RPMI8226 (cell line): ENCODE results near the gene PON1.

Experiments
- DNase-seq: peaks from one replicate; pipeline ENCODE4 v3.0.0-alpha.2; 2015

Gene PON1

DNA sequence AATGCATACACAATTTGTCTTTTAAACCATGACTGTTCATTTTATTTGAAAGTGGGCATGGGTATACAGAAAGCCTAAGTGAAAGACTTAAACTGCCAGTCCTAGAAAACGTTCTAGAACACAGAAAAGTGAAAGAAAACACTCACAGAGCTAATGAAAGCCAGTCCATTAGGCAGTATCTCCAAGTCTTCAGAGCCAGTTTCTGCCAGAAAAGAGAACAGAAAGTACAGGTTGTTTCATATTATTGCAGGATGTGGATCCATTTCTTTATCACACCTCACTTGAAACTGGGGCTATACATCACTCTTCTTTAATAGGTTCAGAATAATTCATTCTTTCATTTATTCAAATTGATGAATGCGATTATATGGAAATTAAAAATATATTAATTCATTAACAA lies 7.7 kb downstream of the PON1 start:
- DNase-seq: peak; percentile 58

DNA sequence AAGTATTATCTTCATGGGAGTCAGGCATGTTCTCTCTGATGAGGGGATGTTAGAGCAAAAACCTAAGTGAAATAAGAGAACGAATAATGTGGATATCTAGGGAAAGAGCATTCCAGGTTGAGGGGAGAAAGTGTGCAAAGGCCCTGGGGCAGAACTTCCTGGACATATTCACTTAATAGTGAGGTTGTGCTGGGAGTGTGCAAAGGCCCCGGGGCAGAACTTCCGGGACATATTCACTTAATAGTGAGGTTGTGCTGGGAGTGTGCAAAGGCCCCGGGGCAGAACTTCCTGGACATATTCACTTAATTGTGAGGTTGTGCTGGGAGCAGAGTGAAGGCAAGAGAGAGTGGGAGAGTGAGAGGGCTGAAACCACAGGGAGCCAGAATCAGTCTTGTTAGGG lies 11.8 kb downstream of the PON1 start:
- DNase-seq: no peak

DNA sequence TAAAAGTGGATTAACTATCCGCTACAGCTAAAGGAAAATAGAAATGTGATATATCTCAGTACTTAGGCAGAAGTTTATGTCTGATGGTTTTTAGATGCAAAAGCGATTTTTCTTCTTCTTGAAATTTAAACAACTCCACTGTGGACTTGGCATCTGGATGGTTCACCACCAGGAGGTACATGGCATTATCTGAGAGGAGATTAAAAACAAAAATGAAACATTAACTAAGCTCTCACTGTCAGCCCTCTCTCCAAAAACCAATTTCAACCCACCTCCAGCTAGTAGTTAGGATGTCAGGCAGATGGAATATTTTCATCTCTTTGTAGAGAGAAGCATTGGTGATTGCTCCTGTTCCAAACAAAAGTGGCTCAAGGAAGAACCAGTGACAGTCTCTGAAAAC lies 12.9 kb downstream of the PON1 start:
- no peak for DNase-seq

DNA sequence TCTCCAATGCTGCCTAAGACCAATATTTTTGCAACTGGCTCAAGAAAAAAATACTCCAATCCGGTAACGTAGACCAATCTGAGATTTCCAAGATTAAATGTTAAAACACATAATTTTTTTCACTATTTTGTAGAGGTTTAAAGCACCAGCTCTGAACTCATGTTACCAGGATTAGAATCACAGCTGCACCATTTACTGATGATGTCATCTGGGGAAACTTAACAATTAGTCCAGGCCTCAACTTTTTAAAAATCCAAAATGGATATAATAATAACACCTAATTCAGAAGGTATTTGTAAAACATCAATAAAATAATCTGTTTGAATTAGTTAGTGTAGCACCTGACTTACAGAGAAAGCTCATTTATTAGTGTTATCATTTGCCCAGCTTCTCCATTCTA lies 14.4 kb downstream of the PON1 start:
- no peak for DNase-seq

DNA sequence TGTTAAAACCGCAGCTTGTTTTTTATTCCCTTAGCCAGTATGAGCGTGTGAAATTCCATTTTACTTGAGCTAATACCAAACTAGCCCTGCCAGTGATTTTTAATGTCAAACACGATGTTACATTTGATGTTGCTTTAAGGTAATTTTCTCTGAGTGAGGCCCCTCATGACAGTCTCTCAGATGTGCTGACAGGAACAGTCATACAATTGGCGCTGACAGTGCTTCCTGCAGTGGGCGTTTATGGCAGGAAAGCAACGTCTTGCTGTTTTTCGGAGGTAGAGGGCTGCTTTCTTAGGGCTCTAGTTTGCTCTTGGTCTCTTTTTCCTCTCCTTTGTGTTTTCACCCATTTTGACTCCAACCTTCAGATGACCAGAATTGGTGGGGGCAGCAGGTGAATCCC lies 19.3 kb downstream of the PON1 start:
- peak; percentile 40 for DNase-seq

DNA sequence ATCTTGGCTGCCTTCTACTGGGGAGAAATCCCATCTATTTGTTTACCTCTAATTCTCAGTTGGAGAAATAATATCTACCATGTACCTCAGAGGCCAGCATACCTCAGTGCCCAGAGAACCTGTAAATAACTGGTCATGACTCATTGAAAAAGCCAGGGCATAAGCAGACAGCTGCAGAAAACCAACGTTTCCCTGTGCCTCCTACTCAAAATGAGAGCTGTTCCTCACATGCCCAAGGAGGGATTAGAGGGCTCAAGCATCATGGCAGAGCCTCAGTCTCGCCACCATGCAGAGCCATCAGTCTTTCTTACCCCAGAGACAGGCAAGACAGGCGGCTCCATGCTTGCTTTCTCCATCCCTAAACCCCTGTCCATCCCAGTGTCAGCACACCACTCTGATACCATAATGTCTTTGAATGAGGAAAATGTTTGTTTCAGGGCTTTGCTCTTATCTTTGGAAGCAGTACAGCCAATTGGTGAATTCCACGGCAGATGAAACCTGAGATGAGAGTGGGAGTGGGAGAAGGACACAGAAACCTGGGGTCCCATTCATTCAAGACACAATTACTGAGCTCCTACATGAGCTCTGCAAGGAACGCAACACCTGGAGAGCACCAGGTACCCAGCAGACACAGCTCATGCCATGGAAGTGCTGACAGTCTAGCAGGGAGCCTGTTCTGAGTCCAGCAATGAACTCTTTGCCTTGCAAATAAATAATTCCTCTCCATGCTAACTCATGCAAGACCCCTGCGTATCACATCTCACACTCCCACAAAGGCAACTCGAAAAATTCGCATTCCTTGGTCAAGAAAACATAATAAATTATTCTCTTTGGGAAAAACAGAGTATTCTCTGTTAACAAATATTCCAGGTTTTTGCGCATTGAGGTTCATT lies 21.1 kb downstream of the PON1 start:
- DNase-seq: no peak

DNA sequence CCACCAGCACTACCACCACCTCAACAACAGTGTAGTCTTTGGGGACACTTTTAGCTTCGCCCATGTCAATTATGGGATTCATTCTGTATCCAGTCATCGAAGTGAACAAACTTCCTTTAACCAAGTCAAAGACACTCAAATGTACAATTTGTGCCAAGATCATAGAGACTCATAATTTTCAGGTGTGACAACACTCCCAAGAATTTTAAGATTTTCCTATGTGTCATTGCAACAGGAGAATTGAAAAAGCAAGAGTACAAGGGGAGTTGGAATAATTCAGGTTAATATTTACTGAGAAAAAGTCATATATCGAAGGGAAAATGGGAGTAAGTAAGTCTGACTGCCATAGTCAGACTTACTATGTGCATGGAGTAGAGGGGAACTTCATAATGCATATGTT lies 26.2 kb downstream of the PON1 start:
- no peak for DNase-seq

DNA sequence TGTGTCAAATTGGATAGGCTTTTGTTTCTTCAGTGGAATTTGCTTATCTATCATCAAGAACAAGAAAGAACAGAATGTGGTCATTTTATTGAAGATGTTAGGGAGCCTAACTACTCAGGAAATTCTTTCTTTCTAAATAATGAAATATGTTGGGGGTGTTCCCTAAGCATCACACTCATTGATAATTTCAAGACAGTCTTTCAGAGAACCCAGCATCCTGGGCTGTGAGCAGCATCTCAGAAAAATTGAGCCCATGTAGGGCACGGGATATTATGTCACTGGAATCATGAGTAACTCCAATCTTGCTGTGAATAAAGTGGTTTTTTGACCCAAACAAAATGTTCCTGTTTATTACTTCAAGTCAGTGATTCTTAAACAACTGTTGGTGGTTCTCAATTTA lies 27.3 kb downstream of the PON1 start:
- no peak for DNase-seq

DNA sequence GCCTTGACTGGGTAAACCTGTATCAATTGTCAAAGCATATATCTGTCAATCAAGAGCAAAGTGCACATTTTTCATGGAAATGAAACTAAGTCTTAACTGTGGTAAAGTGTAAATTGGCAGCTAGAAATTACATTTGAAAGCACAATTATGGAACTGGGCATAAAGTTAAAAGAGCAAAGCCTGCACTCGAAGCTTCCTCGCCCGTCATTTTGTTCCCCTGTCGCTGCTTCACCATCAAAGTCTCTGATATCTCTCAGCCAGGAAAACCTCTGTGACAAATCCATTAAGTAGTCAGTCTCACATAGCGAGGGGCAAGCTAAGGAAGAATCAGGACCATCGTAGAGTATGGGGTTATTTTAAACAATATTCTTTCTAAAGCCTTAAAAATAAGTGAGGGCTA lies 27.9 kb downstream of the PON1 start:
- no peak for DNase-seq

DNA sequence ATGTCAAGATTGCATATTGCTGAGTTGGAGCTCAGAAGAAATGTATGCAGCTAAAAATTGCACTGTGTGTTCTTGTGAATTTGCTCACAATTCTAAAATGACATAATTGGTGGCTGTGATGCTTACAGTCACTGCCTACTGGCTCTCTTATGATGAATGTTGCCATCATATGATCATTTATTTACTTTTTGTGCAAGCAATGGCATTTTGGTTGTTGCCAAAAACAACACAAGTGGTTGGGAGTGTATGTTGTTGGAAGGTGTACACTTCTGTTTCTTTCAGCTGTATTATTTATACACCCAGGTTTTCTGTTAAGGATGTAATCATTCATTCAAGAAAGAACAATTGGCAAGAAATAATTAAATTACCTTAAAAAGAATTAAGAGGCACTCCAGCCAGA lies 28.9 kb downstream of the PON1 start:
- no peak for DNase-seq

DNA sequence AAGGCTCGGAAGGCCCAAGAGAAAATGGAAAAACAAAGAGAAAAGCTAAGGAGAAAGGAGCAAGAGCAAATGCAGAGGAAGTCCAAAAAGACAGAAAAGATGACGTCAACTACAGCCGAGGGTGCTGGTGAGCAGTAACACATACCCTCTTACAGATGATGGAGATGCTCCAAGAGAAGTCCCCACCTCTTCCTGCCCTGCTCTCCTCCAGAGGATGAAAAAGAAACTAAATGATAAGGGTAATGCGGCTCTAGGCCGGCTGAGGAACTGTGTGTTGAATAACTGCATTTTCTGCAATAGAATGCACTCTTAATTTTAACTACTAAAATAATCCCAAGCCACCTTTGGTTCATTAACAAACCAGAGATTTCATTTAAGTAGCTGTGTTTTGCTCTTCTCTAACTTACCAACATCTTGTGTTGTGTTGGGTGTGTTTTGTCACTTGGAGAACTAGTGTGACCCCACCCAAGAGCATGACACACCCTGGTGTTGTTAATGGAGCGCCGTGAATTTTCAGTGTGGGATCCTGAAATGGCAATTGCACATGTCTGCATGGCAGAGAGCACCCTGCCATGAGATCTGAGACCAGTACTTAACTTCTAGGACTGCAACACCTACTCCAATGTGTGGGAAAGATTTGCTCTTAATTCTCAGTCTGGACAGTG lies 34.0 kb downstream of the PON1 start:
- peak; percentile 16 for DNase-seq

DNA sequence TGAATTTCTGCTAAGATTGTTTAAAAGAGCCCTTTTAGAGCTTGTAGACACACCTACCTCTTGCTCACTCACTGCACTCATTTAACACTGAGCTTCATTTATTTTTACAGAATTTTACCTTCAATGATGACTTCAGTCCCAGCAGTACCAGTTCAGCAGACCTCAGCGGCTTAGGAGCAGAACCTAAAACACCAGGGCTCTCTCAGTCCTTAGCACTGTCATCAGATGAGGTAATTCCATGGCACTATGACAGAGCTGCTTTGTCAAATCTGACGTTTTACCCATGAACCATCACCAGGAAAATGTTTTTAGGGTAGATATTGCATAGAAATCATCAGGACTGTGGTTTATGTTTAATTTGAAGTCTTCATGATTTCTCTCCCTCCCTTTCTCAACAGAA lies 38.2 kb downstream of the PON1 start:
- no peak for DNase-seq

DNA sequence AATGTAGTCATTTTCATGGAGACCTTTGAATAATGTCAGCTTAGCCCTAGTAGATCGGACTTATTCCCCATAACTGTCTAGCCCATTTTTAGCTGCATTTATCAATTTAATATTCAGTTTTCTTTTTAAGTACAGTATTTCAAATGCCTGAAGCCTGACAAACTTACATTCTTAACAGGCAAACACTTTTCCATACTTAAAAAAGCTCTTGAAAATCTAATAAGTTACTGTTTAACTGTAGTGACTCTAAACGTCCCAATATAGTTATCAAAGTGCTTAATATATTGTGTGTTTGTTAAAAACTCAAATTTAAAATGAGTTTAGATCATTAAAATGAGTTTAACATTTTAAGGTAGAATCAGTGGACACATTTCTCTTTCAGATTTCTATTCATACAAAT lies 44.9 kb downstream of the PON1 start:
- no peak for DNase-seq

DNA sequence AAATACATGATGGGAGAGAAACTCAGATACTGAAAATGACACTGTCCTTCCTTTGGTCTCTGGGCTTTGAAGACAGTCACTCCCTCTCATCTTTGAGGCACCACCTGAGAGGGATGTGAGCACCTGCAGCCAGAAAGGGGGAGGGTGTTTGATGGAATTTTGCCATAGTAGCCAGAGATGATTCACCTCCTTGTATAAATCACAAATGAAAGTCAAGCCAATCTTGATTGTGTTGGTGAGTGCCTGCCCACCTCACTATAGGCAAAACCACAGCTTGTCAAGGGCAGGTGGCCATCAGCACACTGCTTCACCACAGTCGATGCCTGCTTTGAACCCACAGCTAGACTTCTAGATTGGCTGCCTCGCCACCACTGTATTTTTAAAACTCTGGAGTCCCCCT lies 48.2 kb downstream of the PON1 start:
- DNase-seq: peak; percentile 74

DNA sequence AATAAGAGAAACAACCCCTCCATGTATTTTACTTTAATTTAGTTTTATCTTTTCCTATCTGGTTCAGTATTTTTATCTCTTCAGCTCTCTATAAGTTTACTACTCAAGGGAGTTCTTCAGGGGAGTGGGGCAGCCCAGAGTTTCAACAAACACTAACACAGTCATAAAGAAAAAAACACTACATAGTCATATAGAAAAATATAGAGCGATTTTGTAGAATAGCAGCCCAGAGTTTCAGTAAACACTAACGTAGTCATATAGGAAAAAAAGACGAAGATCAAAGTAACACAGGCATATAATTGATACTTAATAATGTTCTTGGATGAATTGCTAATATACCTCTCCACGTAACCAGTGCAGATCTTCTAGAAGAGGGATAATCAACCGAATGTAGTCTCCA lies 54.7 kb downstream of the PON1 start:
- DNase-seq: no peak

DNA sequence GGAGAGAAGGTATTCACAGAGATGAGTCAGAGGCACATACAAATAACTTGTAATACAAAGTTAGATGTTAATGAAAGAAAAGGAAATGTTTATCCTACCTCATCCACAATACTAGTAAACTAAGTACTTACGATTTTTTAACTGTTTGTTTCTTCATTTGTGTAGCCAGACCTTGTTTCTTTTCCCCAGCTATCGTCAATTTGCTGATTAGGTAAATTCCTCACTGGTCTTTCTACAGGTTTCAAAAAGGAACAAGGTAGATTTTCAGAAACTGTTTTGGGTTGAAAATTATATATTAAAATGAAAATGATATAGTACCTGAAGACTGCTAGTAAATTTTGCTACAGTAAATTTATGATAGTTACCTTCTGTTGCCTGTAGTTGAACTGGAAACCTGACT lies 56.6 kb downstream of the PON1 start:
- no peak for DNase-seq

DNA sequence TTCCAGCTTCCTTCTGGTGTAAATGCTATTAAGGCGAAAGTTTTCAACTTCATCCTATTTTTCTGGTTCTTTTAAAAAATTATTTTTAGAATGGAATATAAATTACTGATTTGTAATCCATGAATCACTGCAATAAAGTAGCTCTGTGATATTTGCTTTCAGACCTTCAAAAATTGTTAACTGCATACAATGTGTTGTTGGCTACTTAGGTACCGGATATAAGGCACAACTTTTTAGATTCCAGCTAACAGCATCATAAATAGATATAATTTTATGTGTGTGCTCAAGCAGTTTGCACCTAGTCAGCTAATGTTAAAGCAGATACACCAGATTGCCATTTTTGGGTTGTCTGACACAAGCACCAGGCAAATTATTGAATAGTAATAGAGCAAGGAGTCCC lies 58.7 kb downstream of the PON1 start:
- no peak for DNase-seq

DNA sequence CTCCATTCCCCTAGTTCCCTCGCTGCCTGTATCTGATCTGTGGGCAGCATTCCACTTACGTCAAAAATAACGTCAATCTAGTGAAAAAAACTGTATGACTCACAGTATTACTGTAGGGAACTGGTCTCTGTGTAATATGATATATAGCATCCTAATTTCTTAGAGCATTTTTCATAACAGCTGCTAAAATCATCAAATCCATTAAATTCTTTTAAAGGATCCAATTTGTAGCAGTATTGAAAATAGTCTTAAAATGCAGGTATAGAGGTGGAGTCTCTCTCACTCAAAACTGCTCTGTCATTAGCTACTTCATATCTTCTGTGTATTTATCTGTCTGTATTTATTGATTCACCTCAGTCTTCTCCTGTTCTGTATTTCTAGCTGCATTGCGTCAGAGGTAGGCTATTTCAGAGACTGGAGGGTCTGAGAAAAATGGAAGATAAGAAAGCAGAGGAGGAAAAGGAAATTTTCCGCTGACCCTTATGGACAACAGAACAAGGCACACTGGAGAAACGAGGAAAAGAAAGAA lies 59.9 kb downstream of the PON1 start:
- DNase-seq: no peak

DNA sequence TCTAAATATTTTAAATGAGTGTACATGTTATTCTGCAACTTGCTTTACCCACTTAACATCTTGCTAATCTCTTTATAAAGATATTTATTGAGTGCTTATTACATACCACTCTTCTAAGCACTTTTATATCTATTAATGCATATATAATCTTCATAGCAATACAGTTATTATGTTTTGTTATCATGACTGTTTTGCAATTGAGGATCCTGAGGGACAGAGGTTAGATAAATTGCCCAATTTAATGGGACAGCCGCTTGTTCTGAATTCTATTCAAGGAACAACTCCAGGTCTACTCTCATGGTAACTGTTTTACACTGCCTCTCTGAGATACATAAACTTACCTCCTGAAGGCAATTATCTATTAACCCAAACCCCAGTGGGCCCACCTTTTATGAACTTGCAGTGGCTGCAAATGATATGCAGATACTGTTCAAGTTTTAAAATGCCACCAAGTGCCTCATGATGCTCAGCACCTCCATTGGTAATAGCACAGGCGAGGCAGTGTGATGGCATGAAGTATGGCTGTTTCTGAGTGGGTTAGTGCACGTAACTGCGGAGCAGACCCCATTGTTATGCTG lies 60.5 kb downstream of the PON1 start:
- DNase-seq: no peak

DNA sequence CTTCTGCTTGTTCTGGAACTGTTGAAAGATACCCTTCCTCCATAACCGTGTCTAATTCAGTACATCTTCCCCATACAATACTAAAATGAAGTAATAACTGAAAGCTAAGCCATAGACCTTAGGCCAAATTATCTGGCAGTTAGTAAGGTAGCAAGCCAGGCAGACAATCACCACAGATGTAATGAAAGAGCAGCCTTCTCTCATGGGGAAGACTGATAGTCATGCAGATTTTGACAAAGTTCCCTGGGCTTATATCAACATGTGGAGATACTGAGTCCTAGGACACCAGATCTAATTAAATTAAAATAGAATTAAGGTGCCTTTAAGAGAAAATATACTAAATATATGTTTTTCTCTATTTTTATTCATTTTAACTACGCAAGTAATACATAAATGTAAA lies 61.5 kb downstream of the PON1 start:
- DNase-seq: no peak

DNA sequence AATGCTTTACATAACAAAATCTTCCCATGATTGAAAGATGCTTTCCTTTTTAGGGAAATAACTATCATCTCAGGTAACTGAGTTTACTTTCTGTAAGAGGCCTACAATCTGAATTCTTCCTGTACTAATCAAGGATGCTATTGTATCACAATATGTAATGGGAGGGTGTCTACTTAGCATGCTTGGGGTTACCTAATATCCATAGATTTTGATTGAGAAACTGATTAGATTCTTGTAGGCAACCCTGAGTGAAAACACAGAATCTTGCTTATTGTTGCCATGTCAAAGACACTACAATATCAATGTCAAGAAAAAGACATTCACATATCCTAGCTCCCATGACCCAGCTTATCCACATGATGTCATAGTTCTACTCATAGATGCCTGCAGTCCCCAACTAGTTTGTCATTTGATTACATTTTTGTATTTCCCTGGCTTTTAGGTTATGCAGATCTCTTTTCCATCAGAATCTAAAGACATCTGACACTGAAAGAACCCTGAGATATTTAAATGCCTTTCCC lies 62.4 kb downstream of the PON1 start:
- DNase-seq: no peak

DNA sequence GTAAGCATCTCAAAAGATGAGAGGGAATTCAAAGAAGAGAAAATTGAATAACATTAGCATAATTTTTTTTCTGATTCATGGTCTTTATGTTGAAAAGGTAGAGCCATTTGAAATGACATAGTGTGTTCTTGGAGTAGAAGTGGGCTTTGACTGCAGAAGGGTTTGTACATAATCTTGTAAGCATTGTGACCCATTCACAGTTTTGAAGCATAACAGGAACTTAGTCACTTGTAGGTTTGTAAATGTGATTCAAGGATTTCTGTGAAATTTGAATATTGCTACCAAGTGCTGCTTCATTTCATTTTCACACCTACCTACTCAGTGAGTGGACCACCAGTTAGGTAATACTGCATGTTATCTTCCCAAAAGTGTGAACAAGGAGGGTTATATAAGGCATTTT lies 68.6 kb downstream of the PON1 start:
- DNase-seq: no peak

DNA sequence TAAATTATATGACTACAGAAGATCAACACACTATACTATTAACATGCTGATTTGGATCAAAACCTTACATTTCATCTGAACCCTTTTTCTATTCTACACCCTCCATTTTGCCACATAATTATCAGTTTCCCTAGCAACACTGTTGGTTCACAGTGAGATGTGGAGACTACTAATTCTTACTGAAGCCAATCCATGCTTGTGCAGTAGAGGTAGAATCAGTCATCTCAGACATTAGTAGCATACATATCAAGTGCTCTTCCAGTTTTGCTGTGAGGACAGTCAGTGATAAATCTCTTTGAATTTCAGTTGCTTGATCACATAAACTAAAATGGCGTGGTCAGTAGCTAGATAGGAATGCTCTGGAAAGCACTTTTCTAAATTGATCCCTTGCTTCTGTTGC lies 70.3 kb downstream of the PON1 start:
- DNase-seq: no peak

DNA sequence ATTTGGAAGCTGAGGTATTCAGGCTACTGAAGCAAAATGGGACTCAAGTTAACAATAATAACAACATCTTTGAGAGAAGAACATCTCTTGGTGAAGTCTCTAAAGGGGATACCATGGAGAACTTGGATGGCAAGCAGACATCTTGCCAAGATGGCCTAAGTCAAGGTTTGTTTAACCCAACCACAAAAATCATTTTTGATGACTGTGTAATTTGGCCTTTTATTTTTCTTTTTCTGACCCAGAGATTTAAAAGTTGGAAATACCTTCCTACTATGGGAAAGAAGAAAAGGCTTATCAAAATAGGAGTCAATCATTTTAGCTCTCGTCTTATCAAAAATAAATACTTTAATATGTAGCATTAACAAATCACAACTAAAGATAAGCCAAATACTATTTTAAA lies 72.4 kb downstream of the PON1 start:
- no peak for DNase-seq
